ENCODE data around the gene SLC13A3.

DNA sequence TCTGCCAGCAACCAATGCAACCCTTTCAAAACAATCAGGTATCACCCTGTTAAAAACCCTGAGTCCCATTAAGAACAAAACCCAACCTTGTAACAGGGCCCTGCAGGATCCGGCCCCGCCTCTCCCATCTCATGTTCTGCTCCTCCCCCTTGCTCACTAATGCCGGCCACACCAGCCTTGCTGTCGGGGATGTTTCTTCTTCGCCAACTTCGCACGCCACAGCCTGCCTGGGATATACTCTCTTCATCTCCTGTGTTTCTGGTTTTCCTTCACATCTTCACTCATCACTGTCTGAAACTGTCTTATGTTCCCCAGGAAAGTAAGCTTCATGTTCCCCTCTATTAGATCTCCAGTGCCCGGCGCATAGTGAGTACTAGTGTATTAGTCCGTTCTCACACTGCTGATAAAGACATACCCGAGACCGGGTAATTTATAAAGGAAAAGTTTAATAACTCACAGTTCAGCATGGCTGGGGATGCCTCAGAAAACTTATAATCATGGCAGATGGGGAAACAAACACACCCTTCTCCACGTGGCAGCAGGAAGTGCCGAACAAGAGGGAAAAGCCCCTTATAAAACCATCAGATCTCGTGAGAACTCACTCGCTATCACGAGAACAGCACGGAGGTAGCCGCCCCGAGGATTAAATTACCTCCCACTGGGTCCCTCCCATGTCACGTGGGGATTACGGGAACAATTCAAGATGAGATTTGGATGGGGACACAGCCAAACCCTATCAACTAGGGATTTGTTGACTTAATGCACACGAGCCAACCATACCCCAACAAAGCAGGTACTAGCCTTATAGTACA lies 32.9 kb upstream of the SLC13A3 start:
- TF ChIP-seq CTCF (conservative IDR thresholded peaks at IDR 0.05; ENCODE audit: low read depth, low read length) (no peak), EZH2 (IDR thresholded peaks at IDR 0.05; ENCODE audit: borderline replicate concordance, low read depth, low read length, poor library complexity, severe bottlenecking) (no peak)
